GM10266 (cell line): Measurements from ENCODE around the gene ACKR2.

Experiments
- DNase-seq: peaks from one replicate; pipeline ENCODE4 v3.0.0; 2012; ENCODE audit errors: extremely low spot score
- CTCF ChIP-seq: IDR thresholded peaks from 2 replicates; pipeline ENCODE4 v1.5.1; 2012; ENCODE audit warnings: mild to moderate bottlenecking, low read depth; ENCODE audit not compliant: control insufficient read depth, insufficient read depth; ENCODE audit errors: missing control alignments

Gene ACKR2

GRCh38 chr3:42836150-42837123 is 27.2 kb downstream of the ACKR2 start:
- no peak for TF ChIP-seq CTCF
- no peak for DNase-seq

DNA sequence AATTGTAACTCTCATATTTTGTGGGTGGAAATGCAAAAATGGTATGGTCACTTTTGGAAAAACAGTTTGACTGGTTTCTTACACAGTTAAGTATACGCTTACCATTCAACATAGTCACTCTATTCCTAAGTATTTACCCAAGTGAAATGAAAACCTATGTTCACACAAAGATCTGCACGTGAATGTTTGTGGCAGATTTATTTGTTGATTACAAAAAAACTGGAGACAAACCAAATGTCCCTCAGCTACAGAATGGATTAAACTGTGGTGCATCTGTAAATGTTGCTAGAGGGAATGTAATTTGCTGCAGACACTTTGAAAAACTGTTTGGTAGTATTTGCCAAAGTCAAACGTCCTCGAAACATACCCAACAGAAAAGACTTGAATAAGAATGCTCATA is 29.3 kb downstream of the ACKR2 start:
- TF ChIP-seq CTCF = no peak
- no peak for DNase-seq

DNA sequence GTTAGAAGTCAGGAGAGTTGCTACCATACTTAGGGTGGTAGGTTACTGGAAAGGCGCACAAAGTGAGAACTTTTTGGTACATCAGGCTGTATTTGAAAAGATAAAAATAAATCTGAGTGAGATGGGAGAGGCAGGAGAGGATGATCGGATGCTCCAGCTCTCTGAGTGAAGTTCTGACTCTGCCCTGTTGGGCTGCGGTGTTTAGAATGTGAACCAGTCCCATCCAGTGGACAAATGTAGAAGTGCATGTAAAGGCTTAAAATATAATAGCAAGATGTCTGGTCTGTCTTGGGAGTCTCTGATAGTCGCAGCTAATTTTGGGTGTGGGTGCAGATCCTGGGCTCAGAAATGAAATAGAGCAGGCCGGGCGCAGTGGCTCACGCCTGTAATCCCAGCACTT is 30.4 kb downstream of the ACKR2 start:
- peak; percentile 48 for DNase-seq
- peak; percentile 51 for TF ChIP-seq CTCF

GRCh38 chr3:42841332-42841731 is 32.1 kb downstream of the ACKR2 start:
- DNase-seq = no peak
- no peak for TF ChIP-seq CTCF

DNA sequence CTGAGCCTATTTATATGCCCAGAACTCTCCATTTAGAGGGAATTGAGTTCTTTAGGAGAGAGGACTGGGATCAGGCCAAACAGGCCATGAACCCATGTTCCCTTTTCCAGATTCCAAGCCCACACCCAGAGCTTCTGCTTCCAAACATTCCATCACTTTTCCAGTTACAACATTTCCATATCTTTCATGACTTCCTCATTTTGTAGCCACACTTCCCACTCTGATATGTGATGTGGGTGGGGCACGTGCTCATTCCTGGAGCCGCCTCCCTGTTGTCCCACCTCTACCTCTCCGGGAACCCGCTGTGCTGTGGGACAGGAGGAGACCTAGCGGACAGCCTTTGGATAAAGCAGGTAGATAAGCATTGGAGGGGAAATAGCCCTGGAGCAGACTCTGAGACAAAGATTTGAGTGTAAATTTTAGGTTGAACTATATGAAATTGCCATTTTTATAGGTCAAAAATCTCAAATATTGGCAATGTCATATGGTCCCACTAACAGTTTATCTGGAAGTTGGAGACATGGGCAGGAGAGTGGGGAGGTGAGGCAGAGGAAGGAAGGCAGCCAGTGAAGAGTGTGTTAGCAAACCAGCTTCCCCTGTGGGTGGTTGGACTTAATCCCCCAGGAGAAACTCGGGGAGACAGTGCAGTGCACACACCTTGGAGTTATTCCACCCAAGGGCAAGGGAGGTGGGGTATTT is 34.6 kb downstream of the ACKR2 start:
- no peak for TF ChIP-seq CTCF
- DNase-seq = no peak

- DNase-seq = no peak
- no peak for TF ChIP-seq CTCF
Measured at GRCh38 chr3:42844412-42844713, 35.1 kb downstream of the ACKR2 start.

- no peak for DNase-seq
- TF ChIP-seq CTCF = no peak
Measured at GRCh38 chr3:42844815-42845214, 35.6 kb downstream of the ACKR2 start.
